ENCODE data around the gene POF1B.
"Not testable (repeated sequence)": the region's sequence is repeated elsewhere in the genome, so short reads cannot be mapped to it uniquely, and the experiment has no call there.

Gene POF1B
- 0.24 to 0.56 reads per million in 2 donors for total RNA-seq

DNA sequence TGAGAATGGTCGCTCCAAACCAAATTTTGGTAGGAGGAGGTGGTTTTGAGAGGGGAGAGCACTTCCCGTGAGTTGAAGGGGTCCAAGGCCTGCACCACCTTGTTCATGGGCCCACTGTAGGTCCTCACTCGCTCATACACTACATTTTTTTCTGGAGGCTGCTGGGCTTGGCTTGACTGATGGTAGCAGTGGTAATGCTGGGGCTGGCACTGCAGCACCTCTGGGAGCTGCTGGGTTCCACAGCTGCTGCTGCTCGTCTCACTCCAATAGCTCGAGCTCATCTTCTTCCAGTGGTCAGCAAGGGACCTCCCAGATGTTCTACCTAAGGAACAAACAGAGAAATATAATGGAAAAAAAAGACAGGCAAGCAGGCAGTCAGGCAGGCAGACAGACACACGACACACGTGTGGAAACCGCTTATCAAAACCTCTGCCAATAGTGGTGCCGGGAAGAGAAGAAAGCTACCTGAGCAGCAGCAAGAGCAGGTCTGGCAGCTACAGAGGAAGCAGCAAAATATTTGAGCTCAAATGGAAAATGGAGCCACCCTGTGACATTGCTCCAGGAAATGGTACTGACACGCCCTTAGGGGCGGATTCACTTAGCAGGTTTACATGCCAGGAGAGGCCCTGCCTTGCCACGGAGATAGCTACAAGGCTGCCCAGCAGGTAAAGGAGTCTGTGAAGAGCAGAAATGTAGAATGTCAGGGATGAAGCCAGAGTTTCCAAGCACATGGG, at the start of gene POF1B:
Gene POF1B, minus strand, starts transcription at position 492 of the 734 bp plus-strand sequence. Its CDS starts 211 bp downstream, at position 281.
- no peak for DNase-seq

GRCh38 chrX:85429066-85429465, 49.6 kb upstream of the POF1B start:
- no peak for DNase-seq

DNA sequence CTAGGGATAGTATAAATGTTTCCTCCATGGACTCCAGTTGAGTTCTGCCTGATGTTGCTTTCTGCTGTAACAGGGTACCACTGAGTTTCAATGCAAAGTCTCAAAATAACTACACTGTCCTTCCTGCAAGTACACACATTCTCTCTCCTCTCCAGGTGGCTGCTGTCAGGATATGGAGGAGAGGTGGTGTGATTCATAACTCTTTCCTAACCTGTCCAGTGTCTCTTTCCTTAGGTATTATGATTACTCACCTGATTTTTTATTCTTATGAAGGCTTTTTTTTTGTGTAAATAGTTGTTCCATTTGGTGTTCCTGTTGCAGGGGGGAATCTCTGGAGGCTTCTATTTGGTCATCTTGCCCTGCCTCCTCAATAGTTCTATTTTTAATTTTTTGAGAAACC, 39.8 kb upstream of the POF1B start:
- no peak for DNase-seq

DNA sequence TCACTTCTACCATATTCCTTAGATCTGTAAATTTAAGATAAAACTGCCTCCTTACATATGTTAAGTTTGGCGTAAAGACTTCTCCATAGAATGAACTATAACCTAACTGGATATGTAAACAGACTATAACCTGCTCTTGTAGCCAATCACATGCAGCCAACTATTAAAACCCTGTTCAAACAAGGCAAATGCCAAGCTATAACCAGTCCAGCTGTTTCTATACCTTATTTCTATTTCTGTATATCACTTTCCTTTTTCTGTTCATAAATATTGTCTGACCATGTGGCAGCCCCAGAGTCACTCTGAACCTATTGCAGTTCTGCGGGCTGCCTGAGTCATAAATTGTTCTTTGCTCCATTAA, 12.4 kb upstream of the POF1B start:
- no peak for DNase-seq

- no peak for DNase-seq
These were observed 11.9 kb upstream of the POF1B start for GRCh38 chrX:85391185-85391877.

DNA sequence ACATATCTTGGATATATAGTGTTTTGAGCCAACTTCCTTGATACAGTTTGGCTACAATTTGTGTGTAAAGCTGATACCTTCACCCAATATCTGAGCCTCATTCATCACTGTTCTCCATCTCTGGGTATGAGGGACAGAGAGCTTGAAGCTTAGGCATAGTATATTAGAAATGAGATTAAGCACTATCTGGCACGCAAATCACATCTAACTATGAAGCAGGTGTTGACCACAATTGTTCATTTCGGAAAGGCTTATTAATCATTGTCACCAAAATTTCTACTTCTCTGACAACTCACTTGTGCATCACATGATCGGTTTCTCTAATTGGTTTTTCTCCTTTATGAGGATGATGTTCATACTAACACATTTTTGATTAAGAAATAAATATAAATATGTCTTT, 2.1 kb upstream of the POF1B start:
- DNase-seq, result no peak

DNA sequence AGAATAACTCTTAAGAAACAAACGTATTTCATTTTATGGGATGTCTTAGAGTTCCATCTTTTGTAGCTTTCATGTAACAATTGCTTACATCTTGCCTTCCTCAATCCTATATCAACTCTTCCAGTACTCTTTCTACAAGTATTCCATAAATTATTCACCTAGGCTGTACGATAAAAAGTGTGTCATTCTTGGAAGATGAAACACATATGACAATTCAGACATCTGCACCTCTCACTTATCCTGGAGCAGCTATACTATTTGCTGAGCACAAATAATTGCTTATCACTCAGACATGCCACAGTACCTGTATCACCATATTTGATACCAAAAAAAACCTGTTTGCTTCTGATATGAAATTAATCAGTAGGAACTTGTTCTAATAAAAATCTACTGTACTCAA, 1.0 kb downstream of the POF1B start:
- no peak for DNase-seq

GRCh38 chrX:85375333-85375738, 4.1 kb downstream of the POF1B start:
- no peak for DNase-seq

DNA sequence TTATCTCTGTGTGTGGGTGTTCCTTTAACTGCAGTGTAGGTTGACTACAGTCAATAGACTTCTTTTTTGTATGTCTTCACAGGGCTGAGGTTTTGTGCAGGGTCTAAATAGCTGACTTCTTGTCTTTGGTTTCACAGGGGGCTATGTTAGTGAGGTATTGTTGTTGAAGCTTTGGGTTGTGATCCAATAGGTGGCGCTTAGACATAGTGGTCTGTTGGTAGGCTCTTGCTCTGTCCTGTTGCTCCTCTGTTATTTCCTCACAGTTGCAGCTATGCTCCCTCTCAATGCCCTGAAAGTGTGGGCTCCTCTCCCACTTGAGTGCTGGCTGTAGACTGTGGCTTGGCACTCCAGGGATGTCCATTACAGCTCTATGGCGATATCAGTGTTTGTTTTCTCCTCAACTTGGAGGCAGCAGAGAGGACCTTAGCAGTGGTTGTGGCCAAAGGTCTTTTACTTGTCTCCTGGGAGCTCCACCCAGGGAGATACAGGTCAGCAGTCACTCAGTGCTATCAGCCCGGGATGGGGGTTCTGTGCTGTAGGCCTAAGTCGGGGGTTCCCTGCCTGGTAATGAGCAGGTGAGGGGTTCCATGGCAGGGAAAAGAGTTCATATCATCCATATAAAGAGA, 14.0 kb downstream of the POF1B start:
- DNase-seq, result no peak

DNA sequence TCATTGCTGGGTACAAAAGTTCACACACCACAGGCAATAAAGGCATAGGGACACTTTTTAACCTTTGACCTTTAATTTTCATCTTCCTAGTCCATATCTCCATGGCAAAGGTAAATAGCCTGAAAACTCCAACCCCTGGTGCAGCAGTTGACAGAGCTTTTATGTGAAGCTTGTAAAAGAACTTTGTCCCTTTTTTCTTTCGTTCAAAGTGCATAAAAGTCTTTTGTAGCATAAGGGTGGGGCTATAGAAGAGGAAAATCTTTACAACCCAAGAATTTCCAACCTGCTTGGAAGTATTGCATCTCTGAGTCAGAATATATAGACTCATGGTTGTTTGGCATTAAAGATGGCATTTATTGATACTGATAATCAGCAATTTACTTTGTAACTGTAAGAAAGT, 20.4 kb downstream of the POF1B start:
- DNase-seq, result no peak

DNA sequence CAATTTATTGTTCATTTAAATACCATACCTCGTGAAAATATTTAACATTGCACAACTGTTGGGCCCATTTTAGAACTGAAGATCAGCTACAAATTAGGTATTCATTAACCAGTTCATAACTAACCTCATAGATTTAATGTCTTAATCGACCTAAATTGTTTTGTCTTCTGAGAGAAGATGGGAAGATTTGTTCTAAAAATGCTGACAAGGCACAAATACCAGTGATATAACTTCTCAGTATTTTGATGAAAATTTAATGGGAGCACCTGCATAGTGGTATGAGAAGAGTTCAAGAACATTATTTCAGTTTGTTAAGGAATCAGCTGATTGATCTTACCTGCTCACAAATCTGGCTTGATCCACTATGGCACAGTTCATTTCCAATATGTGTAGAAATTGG, 33.9 kb downstream of the POF1B start:
- no peak for DNase-seq

DNA sequence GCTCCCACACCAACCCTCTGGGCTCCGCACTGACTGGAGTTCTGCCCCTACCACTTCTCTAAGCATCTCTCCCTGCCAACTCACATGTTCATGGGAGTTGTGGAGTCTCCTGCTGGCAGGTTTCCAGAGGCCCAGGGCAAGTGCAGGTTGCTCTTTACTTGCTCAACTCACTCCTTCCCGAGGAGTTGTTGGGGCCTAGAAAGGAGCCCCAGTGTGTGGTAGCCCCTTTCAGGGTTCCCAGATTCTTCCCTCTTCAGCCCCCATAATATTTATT, 52.5 kb downstream of the POF1B start:
- DNase-seq, result no peak

GRCh38 chrX:85326234-85327059, 53.0 kb downstream of the POF1B start:
- no peak for DNase-seq

- DNase-seq, result not testable (repeated sequence)
These were observed 68.1 kb downstream of the POF1B start for GRCh38 chrX:85311348-85311747.

DNA sequence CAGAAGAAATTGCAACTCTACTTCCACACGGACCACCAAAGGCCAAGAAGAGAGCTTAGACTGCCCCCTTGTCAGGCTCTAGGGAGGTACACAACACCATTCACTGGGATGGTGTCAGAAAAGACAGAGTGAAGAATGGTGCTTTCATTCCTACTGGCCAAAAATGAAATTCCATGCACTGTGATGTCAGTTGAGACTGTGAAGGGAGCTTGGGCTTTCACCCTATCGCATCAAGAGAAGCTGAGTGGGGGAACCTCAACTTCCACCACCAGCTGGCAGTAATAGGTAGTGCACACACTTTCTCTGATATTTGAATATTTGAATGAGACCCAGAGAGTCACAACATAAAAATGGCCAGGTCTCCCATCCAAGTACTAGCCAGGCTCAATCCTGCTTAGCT, 69.7 kb downstream of the POF1B start:
- no peak for DNase-seq

DNA sequence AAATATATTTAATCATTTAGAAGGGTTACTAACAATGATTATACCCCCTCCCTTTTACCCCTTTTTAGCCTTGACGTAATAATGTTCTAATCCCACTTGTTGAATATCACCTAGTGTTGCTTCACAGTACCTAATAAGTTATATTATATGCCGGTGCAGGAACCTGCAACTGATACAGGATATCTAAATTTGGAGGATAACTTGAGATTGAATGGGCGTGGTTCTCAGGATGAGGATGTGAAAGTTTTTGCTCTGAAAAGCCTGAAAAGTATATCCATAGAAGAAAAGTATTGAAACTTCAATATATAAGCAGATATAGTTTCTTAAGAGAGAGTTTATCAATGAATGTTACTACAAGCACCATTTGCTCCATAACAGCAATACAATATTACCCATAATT, 75.9 kb downstream of the POF1B start:
- DNase-seq, result no peak

DNA sequence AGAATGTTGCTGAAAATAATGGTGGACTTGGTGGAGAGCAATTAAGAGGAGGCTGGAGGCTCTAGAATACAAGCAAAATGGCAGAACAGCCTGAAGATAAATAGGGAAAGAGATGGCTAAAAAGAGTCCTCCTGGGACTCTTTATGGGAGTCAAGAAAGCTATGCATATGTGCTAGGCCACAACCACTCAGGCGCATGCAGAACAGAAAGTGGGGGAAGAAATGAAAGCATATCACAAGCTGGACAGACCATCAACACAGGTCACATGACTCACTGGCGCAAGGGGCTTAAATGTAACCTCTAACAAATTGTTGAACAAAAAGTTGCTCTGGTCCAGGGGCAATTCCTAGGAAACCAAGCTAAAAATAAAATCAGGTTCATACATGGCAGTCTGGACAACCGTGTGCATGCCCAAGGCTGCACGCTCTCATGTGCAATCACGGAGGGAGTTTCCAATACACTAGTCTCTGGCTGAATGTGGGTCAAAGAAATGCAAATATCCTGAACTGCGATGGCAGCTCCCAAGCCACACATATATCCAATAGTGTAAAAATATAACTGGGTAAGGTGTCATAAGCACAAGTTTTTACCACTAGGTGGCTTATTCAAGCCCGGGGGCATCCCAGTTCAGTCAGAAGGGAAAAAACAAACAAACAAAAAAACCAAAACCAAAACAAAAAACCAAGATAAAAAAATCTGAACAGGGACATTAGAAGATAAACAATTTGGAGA, 90.3 kb downstream of the POF1B start:
- DNase-seq, result no peak

GRCh38 chrX:85285286-85285685, 94.2 kb downstream of the POF1B start:
- not testable (repeated sequence) for DNase-seq

- no peak for DNase-seq
These were observed 134.8 kb downstream of the POF1B start for GRCh38 chrX:85244450-85245211.

DNA sequence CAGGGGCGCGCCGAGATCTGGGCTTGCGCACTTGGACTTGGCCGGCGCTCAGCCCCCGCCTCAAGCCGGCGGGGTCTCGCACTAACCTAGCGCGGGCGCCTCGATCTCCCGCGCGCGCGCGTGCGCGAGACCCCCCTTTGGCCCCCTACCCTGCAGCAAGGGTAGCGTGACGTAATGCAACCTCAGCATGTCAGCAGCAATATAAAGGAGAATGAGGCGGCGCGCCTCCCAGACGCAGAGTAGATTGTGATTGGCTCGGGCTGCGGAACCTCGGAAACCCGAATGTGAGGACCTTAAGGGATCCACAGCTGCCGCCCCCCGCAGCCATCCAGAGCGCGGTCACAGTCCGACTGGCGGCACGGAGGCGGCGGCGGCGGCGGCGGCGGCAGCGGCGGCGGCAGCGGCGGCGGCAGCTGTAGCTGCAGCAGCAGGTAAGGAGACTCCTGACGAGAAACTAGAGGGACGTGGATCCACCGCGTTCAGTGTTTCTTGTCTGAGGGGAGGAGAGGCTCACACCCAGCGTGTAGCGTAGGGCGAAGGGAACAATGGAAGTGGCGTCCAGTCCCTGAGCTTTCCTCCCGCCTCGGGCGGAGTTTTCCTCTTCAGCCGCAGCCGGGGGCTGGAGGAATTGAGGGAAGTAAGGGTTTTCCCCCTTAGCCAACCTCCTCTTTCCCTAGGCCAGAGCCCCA, 135.6 kb downstream of the POF1B start, which contains the start of the genes SATL1 and ZNF711:
Gene SATL1, minus strand, starts transcription at position 19 of the 689 bp plus-strand sequence. CDS start 134,811 bp downstream, outside the sequence.
Gene ZNF711, plus strand, starts transcription at position 231 of the 689 bp plus-strand sequence. CDS start 3,582 bp downstream, outside the sequence.
- no peak for DNase-seq

- DNase-seq, result no peak
These were observed 136.3 kb downstream of the POF1B start for GRCh38 chrX:85243155-85243554.
